Activated T-cell treated with anti-CD3 and anti-CD28 coated beads, Interleukin-2, amount 50 U/mL, for 72 hours (primary cell): ENCODE results near the gene RABL3. TPM values are rescaled to one million over a fixed set of nuclear protein-coding genes. Genes with fewer than 3 reads are reported as not detected.

ENCODE experiments used
- ATAC-seq, 2 donors: fragments of 150-1000 bp; cut with Tn5 transposase; replicated peaks in 1 of 2; 2 replicates each; pipeline ENCODE4 v1.10.0; 2021; ENCODE audit warnings: moderate library complexity in 2 of 2, mild to moderate bottlenecking in 1 of 2
- DNase-seq, 2 donors: peaks; one replicate each; pipeline ENCODE4 v3.0.0; 2021 to 2022; ENCODE audit warnings: mixed read lengths in 1 of 2
- H3K27ac Mint-ChIP-seq: one replicate; pipeline ENCODE4 v1.8.0; 2022; ENCODE audit warnings: mild to moderate bottlenecking, moderate library complexity, mixed read lengths
- H3K27me3 Mint-ChIP-seq: one replicate; pipeline ENCODE4 v1.8.0; 2022; ENCODE audit warnings: low read depth, mixed read lengths
- H3K36me3 Mint-ChIP-seq, 2 donors: one replicate each; pipeline ENCODE4 v1.8.0; 2022; ENCODE audit warnings: mixed read lengths in 2 of 2, mild to moderate bottlenecking in 1 of 2; ENCODE audit not compliant: insufficient read depth in 2 of 2
- H3K4me1 Mint-ChIP-seq: one replicate; pipeline ENCODE4 v1.8.0; 2022; ENCODE audit warnings: low read depth, mixed read lengths
- H3K4me3 Mint-ChIP-seq, 2 donors: one replicate each; pipeline ENCODE4 v1.8.0; 2022; ENCODE audit warnings: mild to moderate bottlenecking in 2 of 2, mixed read lengths in 2 of 2, moderate library complexity in 2 of 2
- H3K9me3 Mint-ChIP-seq, 2 donors: one replicate each; pipeline ENCODE4 v1.8.0; 2022; ENCODE audit warnings: mixed read lengths in 2 of 2
- total RNA-seq, 2 donors: library from RNA; stranded (reverse); gene quantifications; one replicate each; pipeline ENCODE4 v1.2.3, GENCODE V29; 2022

The RABL3 gene
- total RNA-seq, 2 donors from 2014 or later: 25.9 to 26.9 TPM

DNA sequence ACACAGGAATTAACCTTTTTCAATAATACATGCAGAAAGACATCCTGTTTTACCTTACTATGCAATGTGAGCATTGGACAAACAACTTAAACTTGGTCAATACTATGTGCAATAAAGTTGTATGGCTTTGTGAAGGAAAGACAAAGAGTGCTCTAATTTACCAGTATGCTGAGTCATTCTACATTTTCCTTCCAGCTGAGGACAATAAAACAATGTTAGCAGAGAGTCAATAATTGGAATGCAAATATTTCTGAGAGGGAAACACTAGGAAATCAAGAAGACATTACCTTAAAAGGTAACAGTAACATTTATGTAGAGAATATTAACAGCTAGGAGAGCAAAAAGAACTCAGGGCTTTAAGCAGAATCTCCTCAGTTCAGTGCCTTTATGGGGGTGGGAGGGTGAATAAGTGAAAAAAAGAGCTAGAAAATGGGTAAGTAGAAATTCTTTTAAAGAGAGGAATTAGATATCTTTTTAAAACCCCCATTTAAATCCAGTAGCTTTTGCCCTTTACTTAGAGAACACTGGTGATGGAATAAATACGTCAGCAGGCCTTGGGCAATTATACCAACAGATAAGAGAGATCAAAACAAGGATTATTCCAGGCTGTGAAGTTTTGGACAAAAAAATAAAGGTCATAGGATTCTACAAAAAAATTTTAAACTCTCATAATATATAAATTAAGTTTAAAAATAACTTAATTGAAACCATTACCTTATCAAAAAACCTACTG is 48.7 kb downstream of the RABL3 start:
- Mint-ChIP-seq H3K9me3 (no peaks in the 10 kb centered on the region), H3K27me3 (no peaks in the 10 kb centered on the region), H3K27ac (peak overlapping the region; percentile 53), H3K4me1 (no peaks in the 10 kb centered on the region), H3K4me3 (no peak overlapping the region), H3K36me3 (peaks cover 0 to 2% of the 10 kb centered on the region in 2 donors)
- no peak for ATAC-seq
- DNase-seq: no peak

DNA sequence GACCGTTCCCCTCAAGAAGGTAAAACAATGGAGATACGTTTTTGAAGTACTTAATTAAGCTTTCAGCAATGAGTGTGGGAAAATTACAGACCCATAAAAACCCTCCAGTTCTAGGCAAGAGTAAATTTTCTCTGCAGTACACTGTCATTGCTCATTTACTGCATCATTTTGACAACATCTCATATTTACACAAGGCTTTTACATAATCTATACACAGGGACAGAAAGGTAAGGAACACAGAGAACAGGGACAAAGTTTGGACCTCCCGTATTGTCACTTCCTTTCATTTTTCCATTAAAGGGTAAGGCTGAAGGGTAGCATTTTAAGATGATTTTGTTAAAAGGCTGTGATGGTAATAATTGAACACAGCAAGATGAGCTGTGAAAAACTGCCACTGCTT is 52.9 kb downstream of the RABL3 start:
- H3K36me3 Mint-ChIP-seq: peaks cover 0 to 2% of the 10 kb centered on the region in 2 donors
- H3K9me3 Mint-ChIP-seq: no peaks in the 10 kb centered on the region
- H3K4me3 Mint-ChIP-seq: no peak overlapping the region
- H3K4me1 Mint-ChIP-seq: no peaks in the 10 kb centered on the region
- ATAC-seq: no peak
- H3K27ac Mint-ChIP-seq: no peak overlapping the region
- DNase-seq: no peak
- H3K27me3 Mint-ChIP-seq: no peaks in the 10 kb centered on the region

DNA sequence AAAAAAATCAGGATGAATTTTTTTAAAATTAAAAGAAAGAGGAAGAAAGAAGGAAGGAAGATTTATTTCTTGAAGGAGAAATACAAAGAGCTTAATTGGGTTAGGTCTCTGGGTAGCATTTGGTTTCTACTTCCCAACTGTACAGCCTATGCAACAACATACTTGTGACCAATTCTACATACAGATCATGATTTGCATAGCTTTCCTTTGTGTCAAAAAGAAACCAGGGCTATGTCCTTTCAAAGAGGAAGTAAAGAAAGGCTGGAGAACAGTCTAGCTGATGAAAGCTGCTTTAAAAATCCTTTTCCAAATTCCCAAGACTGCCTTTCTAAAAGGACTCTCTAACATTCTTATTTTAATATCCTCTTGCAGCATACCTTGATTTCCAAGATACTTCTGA is 54.2 kb downstream of the RABL3 start:
- DNase-seq (no peak), ATAC-seq (no peak)
- peaks cover 0 to 2% of the 10 kb centered on the region in 2 donors for H3K36me3 Mint-ChIP-seq
- no peak overlapping the region for H3K27ac Mint-ChIP-seq
- H3K4me3 Mint-ChIP-seq: no peak overlapping the region
- no peaks in the 10 kb centered on the region for H3K4me1 Mint-ChIP-seq
- H3K9me3 Mint-ChIP-seq: no peaks in the 10 kb centered on the region
- no peaks in the 10 kb centered on the region for H3K27me3 Mint-ChIP-seq

DNA sequence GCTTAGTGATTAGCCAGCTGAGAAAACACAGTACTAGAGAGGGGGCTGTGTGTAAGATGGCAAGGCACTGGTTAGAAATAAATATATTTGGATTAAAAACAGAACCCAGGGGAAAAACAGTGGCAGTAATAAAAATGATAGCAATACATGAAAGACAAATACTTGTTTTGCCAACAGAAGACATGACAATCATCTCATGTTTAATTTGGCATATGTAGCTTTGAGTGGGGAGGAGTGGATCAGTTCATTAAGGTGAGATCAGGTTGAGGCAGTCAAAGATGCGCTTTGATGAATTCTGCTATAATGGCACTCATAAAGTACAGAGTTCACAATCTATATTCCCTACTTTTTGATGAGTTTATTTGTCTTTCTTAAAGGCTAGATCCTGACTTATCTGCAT is 56.9 kb downstream of the RABL3 start:
- ATAC-seq (no peak), DNase-seq (no peak)
- H3K9me3 Mint-ChIP-seq: no peaks in the 10 kb centered on the region
- H3K4me1 Mint-ChIP-seq: no peaks in the 10 kb centered on the region
- H3K27ac Mint-ChIP-seq: no peak overlapping the region
- no peak overlapping the region for H3K4me3 Mint-ChIP-seq
- H3K27me3 Mint-ChIP-seq: peaks cover 4% of the 10 kb centered on the region
- H3K36me3 Mint-ChIP-seq: no peaks in the 10 kb centered on the region

DNA sequence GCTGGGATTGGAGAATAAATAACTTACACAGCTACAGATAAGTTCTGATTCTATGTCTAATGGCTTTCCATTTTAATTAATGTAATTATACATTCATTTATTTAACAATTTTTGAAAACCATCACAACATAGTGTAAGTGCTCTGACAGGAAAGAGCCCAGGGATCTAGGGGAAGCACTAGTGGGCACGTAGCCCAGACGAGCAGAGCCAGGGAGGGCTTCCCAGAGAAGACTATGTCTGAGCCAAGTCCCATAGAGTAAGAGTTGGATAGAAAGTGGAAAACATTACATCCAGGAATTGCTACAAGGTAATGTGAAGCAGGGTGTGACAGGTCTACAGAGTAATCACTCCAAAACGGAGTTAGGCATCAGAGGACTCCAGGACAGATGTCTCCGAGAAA is 57.4 kb downstream of the RABL3 start:
- peaks cover 5% of the 10 kb centered on the region for H3K27me3 Mint-ChIP-seq
- no peak for DNase-seq
- no peak for ATAC-seq
- no peaks in the 10 kb centered on the region for H3K4me1 Mint-ChIP-seq
- H3K4me3 Mint-ChIP-seq: no peak overlapping the region
- no peaks in the 10 kb centered on the region for H3K36me3 Mint-ChIP-seq
- no peaks in the 10 kb centered on the region for H3K9me3 Mint-ChIP-seq
- no peak overlapping the region for H3K27ac Mint-ChIP-seq

DNA sequence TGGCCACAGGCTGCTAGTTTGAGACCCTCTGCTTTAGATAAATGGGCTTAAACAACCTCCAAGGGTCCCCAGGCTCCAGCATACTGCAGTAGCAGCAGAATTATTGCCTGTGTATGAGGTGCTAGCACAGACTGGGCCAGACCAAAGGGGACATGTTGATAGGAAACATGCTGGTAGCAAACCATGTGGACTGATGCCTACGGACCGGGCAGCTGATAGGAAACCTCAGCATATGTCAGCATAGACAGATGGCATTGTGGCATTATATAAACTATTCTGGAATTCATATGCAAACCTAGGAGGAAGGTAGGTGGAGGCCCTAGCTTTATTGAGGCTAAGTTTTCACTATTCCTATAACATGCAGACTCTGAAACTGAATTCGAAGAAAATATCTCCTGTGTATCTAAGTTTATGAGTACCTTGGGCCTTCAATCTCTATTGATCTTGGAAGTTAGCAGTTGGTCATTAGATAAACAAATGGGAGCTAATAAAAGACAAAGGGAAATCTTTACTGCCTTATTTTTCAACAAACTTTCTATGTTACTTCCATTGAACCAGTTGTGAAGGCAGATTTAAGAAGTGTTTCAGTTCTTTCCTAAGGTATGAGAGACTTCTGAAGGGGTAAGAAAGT is 58.5 kb downstream of the RABL3 start:
- H3K36me3 Mint-ChIP-seq: no peaks in the 10 kb centered on the region
- no peak overlapping the region for H3K27ac Mint-ChIP-seq
- DNase-seq (no peak), ATAC-seq (no peak)
- no peaks in the 10 kb centered on the region for H3K9me3 Mint-ChIP-seq
- H3K27me3 Mint-ChIP-seq: peaks cover 5% of the 10 kb centered on the region
- H3K4me1 Mint-ChIP-seq: no peaks in the 10 kb centered on the region
- no peak overlapping the region for H3K4me3 Mint-ChIP-seq

DNA sequence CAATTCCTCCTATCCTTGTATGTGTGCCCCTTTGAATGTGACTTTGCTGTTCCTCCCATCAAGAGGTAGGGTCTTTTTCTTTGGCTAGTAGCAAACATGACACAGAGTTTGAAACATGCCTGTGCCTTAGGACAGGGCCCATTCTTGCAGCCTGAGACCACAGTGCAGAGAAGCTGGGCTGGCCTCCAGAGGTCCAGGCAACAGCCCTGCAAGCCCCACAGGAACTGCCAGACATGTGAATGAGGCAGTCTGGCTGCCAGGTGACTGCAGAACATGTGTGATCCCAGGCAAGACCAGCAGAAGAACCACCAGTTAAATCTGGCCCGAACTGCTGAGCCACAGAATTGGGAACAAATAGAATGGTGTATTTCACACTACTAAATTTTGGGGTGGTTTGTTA is 59.1 kb downstream of the RABL3 start:
- H3K27me3 Mint-ChIP-seq: peaks cover 5% of the 10 kb centered on the region
- no peak for ATAC-seq
- H3K4me3 Mint-ChIP-seq: no peak overlapping the region
- no peak overlapping the region for H3K27ac Mint-ChIP-seq
- peaks cover 0 to 1% of the 10 kb centered on the region in 2 donors for H3K9me3 Mint-ChIP-seq
- H3K36me3 Mint-ChIP-seq: no peaks in the 10 kb centered on the region
- no peak for DNase-seq
- peaks cover 4% of the 10 kb centered on the region for H3K4me1 Mint-ChIP-seq

DNA sequence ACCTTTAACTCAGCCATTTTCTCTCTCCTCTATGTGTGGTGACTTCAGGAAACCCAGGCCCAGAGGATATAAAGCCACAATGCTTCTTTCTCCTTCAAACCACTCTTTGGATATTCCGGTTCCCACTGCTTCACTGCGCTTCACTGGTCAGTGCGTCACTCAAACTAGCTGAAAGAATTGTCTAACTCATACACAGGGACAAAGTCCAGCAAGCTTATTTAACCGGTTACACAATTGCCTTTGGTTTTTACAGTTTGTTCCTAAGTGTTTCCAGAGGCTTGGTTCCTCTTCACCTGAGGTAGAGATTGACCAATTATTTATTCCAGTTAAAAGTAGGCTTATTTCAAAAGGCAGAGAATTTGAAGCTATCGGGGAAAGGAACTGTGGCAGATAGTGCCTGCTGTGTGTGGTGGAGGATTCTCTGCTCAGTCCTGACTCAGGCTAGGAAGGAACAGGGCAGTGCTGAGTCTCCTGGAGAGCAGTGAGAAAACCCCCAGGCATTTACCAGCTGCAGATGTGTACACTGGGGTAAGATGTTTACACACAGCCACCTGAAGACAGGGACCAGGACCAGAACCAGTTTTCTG is 60.1 kb downstream of the RABL3 start, which contains the start of gene HGD:
Gene HGD, minus strand, starts transcription at position 145 of the 587 bp plus-strand sequence. Its CDS starts 128 bp downstream, at position 17.
- ATAC-seq (no peak), DNase-seq (no peak)
- H3K27ac Mint-ChIP-seq: no peak within 1 kb of the TSS
- H3K4me3 Mint-ChIP-seq: no peak within 1 kb of the TSS
- H3K36me3 Mint-ChIP-seq: peaks cover 0 to 4% of the 10 kb centered on the region in 2 donors
- peaks cover 4% of the 10 kb centered on the region in 2 donors for H3K9me3 Mint-ChIP-seq
- H3K4me1 Mint-ChIP-seq: peaks cover 5% of the 10 kb centered on the region
- peaks cover 5% of the 10 kb centered on the region for H3K27me3 Mint-ChIP-seq

DNA sequence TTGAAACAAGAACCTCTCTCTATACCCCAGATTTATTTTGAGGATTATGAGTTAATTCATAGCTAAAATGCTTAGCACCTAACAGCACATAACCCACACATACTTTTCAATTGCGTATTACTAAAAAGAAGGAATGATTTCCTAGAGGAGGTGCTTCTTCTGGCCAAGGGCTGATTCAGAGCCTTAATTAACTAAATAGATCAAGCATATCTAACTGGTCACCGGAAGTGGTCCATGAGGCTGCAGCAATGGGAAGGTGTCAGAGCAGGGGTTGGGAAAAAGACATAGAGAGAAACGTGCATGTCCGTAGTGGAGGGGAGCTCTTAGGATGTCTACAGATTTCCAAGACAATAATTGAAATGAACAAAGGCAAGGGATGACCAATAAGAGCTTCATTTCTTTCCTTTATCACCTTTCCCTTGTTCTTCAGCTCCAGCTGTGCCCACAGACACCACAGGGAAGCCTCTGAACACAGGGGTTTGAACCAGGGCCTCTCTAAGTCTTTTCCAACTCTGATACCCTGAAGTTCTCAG is 60.7 kb downstream of the RABL3 start:
- no peak overlapping the region for H3K27ac Mint-ChIP-seq
- no peak for ATAC-seq
- H3K4me3 Mint-ChIP-seq: no peak overlapping the region
- no peak for DNase-seq
- H3K36me3 Mint-ChIP-seq: peaks cover 0 to 4% of the 10 kb centered on the region in 2 donors
- H3K4me1 Mint-ChIP-seq: peaks cover 5% of the 10 kb centered on the region
- H3K9me3 Mint-ChIP-seq: peaks cover 4% of the 10 kb centered on the region in 2 donors
- peaks cover 5% of the 10 kb centered on the region for H3K27me3 Mint-ChIP-seq

DNA sequence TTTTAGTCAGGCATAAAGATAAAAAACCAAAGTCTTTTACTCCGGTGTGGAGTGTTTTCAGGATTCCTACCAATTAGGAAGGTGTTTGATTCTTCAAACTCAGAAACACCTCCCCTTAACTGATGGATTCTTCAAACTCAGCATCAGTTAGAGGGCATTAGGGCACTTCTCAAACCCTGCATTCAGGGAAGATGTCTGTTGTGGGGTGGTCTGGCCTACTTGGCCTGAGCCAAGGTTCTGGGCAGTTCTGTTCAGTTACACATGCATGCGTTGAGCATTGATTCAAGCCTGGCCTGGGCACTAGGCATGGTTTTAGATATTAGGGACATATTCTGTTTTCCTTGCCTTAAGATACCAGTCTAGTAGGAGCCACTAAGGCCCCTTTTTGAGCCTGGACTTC is 61.3 kb downstream of the RABL3 start:
- H3K27me3 Mint-ChIP-seq: peaks cover 5% of the 10 kb centered on the region
- H3K4me1 Mint-ChIP-seq: peaks cover 5% of the 10 kb centered on the region
- H3K4me3 Mint-ChIP-seq: no peak overlapping the region
- no peak overlapping the region for H3K27ac Mint-ChIP-seq
- no peak for DNase-seq
- ATAC-seq: no peak
- H3K36me3 Mint-ChIP-seq: peaks cover 0 to 4% of the 10 kb centered on the region in 2 donors
- H3K9me3 Mint-ChIP-seq: peaks cover 4% of the 10 kb centered on the region in 2 donors

DNA sequence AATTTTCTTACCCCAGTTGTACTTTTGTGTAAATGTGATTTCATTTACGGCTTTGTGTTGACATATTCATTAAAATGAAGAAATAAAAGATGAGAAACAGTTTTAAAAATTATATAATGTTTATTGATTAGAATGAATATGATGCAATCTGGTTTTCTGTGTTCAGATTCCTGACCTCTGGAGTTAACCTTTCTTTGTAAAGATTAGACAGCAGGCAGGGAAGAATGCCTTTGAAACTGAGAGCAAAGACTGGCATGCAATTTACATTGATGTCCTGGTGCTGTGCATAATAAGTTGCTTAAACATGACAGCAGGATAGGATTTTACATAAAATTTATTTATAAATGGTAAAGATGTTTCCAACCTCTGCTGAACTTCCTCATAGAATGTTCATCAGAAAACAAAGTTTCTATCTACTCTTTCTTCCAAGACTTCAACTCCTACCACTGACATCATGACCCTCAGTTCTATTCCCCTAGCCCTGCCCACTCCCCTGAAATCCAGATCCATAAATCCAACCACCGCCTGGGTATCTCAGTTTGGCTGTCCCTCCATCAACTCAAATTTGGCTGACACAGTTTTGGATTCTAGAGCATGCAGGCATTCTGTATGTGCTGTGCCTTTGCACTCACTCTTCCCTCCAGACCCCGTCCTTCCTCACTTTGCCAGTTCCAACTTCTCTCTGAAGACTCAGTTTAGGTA is 62.0 kb downstream of the RABL3 start:
- Mint-ChIP-seq H3K36me3 (peaks cover 0 to 4% of the 10 kb centered on the region in 2 donors), H3K4me3 (no peak overlapping the region), H3K27me3 (peaks cover 5% of the 10 kb centered on the region), H3K27ac (no peak overlapping the region), H3K4me1 (peaks cover 5% of the 10 kb centered on the region), H3K9me3 (peaks cover 4% of the 10 kb centered on the region in 2 donors)
- ATAC-seq (no peak), DNase-seq (no peak)

DNA sequence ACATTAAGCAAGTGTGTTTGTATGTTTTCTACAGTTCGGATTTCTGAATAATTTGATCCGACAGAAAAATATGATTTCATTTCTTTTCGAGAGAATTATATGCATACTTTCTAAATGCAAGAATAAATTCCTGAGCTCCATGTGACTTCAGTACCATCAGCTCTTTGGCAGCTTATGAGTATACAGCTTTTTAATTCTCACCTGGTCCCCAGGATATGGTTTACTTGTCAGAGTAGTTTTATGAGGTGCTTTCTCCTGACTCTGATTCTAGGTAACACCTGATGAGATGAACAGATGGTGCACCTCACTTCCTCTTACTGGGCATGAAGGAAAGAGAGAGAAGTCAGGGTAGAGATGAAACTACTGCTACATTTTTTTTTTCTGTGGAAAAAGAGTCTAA is 63.3 kb downstream of the RABL3 start:
- peaks cover 0 to 4% of the 10 kb centered on the region in 2 donors for H3K36me3 Mint-ChIP-seq
- peaks cover 5% of the 10 kb centered on the region for H3K4me1 Mint-ChIP-seq
- H3K27me3 Mint-ChIP-seq: peaks cover 5% of the 10 kb centered on the region
- DNase-seq (no peak), ATAC-seq (no peak)
- H3K4me3 Mint-ChIP-seq: no peak overlapping the region
- H3K27ac Mint-ChIP-seq: no peak overlapping the region
- peaks cover 4% of the 10 kb centered on the region in 2 donors for H3K9me3 Mint-ChIP-seq
